ENCODE measurements around the gene RIPK1.

RIPK1 gene

DNA sequence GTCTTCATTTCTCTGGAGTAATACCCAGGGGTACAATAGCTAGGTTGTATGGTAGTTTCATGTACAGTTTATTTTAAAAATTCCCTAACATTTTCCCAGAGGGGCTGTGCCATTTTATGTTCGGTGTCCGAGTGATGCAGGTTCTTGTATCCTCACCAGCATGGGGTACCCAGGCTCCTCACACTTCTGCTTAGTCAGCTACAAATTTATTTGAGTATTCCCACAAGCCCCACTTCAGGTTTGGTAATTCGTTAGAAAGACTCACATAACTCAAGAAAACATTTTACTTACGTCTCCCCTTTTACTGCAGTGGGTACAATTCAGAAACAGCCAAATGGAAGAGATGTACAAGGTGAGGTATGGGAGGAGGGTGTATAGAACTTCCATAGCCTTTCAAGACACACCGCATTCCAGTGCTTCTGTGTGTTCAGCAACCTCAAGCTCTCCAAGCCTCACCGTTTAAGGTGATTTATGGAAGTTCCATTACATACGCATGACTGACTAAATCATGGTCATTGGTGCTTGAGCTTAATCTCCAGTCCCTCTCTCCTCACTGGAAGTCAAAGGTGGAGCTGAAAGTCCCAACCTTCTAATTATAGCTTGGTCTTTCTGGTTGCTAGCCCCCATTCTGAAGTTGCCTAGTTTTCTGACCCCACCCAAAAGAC lies 18.1 kb downstream of the RIPK1 start:
- no peak for DNase-seq

DNA sequence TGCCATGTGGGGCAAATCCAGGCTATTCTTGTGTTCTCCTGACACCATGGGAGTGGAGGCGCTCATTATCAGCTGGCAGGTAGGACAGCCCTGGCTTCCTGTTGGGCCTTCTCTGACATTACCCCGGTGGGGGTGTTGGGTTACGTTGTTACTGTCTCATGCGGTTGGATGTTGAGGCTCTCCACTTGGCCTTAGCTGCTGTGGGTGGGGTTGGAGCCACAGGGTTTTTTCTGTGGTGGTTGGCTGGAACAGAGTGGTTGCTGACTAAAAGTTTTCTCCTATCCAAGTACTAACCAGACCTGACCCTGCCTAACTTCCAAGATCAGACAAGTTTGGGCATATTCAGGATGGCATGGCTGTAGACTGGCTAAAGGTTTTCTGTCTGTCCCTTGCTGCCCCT lies 20.2 kb downstream of the RIPK1 start:
- DNase-seq = no peak

DNA sequence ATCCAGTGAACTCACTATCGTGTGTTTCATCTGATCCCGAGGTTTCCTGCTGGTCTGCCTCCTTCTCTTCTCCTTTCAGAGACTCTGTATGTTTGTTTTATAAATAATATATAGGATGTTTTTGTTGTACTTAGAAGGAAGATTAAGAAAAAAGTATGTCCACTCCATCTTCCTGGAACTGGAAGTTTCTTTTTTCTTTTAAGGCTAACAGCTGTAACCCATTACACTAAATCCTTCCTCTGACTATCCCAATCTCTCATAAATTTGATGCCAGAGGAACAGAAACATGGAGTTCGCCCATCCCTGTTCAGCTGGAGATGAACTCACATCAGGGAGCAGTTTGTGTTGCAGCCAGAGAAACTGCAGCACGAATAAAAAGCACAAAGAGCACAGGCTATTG lies 20.7 kb downstream of the RIPK1 start:
- no peak for DNase-seq

DNA sequence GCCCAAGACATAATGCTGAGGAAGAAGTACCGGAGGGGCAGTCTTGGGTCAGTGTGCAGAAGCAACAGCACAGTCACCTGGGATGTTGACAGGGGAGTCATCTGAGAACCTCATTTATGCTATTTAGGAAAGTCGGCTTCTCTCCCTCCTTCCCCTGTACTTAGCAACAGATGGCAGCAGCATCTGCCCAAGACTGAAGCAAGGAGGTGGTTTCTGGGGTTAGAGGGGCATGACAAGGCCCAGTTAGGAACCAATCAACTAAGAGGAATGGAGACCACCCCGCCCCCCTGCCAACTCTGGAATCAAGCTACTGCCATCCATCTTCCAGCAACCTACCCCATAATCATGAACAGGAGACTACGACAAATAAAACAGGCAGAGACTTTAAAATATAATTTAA lies 21.7 kb downstream of the RIPK1 start:
- no peak for DNase-seq

DNA sequence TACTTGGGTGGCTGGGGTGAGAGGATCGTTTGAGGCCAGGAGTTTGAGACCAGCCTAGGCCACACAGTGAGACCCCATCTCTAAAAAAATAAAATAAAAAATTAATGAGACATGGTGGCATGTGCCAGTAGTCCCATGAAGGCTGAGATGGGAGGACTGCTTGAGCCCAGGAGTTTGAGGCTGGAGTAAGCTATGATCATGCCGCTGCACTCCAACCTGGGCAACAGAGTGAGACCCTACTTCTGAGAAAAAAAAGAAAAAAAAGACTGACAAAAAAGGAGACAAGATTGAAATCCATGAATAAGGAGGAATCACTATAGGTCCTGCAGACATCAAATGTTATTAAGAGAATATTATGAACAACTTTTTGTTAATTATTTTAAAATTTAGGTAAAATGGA lies 26.5 kb downstream of the RIPK1 start:
- DNase-seq = no peak

DNA sequence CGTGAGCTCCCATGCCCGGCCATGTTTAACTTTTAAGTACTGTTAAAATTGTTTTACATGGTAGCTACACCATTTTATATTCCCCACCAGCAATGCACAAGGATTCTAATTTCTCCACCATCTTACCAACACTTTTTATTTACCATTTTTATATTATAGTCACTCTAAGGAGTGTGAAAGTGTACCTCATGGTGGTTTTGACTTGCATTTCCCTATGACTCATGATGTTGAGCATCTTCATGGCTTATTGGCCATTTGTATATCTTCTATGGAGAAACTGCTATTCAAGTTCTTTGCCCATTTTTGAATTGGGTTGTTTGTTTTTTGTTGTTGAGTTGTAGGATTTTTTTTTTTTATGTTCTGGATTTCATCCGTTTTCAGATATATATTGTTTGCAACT lies 34.6 kb downstream of the RIPK1 start:
- DNase-seq = no peak

DNA sequence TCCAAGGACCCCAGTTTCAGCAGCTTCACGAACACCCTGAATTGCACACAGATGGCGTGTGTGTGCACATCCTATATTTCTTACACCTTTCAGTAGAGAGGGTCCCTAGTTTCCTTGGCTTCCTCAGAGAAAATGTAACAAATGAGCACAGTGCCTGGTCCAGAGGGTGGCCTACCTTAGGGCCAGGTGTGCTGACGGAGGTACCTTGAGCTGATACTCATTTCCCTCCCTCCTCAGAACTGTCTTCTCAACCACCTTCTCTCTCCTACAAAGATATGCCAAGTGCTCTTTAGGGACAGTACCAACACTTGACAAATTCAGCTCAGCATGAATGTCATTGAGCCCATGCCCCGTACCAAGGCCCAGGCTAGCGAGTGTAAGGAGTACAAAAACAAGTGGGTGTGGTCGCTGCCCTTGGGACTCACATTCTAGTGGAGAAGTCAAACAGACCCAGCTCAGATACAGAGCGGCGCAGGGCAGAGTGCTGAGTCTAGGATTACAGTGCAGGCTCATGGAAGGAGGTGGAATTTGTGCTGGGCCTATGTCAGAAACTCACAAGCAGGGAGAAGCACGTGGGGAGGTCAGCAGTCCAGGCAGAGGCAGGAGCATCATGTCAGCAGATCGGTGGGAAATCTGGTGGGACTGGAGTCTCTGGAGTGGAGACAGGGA lies 40.6 kb downstream of the RIPK1 start:
- DNase-seq = no peak

DNA sequence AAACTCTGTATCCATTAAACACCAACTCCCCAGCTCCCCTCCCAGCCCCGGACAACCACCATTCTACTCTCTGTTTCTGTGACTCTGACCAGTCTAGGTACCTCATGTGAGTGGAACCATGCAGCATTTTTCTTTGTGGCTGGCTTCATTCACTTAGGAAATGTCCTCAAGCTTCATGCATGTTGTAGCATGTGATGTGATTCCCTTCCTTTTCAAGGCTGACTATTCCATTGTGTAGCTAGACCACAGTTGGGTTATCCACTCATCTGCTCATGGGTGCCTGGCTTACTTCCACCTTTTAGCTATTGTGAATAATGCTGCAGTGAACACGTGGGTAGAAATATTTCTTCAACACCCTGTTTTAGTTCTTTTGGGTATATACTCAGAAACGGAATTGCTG lies 41.5 kb downstream of the RIPK1 start:
- DNase-seq = no peak

DNA sequence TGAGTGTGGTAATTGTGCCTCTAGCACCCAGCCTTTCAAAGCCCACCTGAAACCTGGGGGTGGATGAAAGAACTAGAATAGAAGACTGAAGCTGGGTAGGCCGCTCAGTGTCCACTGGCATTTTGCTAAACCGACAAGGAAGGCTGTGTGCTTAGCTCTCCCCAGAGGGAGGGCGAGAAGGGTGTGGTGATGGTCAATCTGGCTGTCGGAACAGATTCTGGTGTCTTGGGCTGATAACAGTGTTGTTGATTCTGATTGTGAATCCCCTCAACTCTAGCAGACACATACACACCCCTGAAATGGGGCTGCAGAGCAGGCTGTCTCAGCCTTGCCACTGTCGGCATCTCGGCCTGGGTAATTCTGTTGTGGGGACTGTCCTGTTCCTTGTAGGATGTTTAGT lies 46.1 kb downstream of the RIPK1 start:
- no peak for DNase-seq

DNA sequence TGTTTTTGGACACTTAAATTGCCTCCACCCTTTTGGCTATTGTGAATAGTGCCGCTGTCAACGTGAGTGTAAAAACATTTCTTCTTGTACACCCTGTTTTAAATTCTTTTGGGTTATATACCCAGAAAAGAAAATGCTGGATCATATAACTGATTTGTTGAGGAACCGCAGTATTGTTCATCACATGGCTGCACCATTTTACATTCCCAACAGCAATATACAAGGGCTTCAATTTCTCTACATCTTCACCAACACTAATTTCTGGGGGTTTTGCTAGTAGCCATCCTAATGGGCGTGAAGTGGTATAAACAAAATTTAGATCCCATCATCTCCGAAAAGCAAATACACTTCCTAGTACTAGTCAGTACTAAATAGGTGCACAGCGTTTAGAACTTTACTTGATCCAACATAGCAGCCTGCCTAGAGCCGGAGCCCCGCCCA lies 49.6 kb downstream of the RIPK1 start:
- no peak for DNase-seq

DNA sequence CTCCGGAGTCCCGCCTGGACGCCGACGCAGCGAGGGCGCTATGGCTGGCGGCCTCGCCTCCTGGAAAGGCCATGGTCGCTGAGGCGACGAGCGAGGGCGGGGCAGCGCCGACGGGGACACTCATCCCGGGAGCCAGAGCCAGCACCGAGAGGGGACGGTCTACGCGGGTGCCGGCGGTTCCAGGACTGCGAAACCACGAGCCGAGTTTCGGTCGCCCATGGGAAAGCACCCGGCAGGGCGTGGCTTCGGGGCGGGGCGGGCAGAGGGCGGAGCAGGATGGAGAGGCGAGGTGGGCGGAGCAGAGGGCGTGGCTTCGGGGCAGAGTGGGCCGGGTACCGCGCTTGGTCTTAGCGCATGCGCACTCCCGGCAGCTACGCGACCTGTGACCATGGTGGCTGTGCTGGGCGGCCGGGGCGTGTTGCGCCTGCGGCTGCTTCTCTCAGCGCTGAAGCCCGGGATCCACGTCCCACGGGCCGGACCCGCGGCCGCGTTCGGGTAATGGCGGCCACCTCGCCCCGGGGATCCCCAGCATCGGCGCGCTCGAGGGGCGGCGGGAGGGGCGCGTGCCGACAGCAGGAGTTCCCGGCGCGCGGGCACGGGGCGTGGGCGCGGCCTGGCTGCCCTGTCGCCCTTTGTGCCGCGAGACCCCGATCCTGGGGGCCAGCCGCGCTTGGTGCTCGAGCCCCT lies 50.2 kb downstream of the RIPK1 start, which contains the start of gene BPHL:
TSS of gene BPHL (plus strand) at position 359 of the 687 bp plus-strand sequence. CDS start at position 389, 30 bp downstream.
- DNase-seq = peak; percentile 100

DNA sequence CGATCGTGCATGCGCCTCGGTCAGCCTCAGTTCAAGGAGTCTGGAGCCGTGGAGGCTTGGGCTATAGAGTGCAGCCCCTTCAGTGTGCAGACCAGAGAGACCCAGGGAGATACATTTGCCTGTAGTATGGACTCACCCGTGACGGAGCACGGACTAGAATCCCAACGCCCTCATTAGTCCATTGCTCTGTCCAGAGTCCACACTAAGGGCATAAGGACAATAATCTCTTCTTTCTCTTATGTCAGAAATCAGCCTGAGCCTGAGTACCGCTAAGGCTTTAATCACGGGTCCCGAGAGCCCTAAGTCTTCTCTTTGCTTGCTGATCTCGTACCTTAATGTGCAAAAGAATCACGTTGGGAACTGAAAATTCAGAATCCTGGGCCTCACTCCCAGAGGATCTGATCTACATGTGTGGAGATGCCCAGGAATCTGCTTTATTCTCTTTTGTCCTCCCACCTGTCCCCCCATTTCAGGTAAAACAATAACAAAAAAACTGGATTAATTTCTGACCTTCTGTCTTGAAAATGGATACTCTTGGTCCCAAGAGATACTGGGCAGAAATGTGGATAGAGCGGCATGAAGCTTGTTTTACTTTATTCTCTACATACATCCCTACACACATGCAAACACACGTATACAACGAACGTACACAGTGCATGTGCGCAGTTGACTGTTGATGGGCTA lies 50.9 kb downstream of the RIPK1 start:
- DNase-seq = no peak

DNA sequence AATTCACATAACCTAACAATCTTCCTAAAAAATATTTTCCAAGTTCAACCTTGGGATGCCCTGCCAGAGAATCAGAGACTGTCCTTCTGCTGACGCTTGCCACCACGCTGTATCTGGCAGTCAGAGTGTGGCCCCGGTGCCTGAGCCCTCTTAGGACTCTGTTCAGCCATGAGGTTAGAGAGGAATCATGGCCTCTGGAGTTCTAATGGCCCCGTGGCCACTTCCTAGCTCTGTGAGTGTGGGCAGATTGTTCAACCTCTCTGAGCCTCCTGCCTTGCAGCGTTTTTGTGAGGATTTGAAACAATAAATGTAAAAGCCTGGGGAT lies 52.4 kb downstream of the RIPK1 start:
- no peak for DNase-seq

DNA sequence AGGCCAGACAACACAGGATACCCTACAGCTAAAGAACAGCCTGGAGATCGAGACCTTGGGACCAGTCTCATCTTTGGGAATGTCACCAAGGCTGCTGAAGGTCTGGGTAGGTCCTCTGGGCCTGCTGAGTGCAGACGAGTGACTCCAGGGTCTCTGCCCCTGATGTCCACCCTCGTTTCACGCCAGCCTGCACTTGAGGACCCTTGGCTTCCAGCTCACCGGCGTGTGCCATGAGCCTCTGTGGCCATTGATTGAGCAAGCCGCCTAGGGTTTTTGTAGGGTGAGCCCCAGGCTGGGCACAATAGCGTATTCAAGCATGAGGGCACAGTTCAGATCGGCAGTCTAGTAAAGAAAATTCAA lies 54.5 kb downstream of the RIPK1 start:
- DNase-seq = no peak

DNA sequence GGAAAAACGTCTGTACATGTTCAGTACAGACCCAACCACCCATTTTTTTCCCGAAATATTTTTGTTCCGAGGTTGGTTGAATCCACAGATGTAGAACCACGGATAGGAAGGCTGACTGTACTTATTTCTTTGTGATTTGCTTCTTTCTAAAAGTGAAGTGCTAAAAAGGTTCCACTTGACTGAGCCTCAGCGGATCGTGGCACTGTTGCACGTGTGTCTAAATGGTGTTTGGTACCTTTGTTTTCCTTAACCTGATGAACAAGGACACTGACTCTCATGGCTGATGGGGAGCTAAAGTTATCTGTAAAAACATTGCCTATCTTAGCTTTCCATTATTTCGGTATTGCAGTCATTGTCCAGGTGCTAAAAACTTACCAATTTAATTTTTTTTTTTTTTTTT lies 56.4 kb downstream of the RIPK1 start:
- no peak for DNase-seq

DNA sequence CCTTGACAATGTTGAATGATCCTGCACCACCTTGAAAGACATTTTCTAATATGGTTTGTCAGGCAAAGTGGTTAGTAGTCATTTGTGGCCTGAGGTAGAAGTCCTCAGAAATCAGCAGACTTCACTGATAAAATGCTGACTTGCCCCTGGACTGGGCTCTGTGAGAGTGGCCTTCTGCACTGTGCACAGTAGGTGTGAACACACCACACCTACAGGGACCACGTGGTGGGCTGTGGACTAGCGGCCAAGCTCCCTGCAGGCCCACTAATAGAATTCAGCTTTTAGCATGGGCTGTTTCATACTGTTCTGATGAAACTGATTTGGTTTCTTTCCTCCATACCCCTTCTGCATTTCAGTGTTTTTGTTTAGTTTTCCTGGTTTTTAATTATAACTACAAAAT lies 57.5 kb downstream of the RIPK1 start:
- DNase-seq = no peak

DNA sequence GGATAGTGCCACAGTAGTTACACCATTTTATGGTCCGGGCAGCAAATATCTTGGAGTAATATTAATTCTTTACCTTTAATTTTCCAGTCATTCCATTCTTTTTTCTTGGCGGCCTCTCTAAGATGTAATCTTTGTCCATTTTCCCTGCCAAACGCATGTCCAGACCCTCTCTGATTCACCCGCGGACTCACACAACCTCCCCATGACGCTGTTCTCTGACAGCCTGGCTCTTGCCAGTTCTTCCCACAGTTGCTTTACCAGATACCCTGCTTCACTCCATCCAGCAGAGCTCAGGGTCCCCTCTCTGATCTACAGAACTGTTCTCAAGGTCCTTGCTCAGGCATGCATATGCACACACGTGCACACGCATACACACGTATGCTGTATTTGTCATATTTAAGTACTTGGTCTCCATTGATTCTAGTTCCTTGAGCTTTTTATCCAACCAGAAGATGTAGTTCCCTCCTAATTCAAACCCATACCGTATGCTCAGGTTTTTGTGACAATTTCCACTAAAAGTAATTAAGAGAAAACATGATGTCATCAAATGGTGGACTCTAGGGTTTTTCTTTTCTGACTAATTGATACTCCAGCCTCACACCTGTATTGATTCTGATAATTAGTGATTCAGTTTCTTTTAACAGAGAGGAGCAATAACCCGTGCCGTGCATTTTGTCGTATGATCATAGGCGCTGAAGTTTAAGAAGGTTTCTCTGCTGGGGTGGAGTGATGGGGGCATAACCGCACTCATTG lies 60.2 kb downstream of the RIPK1 start:
- DNase-seq = no peak

DNA sequence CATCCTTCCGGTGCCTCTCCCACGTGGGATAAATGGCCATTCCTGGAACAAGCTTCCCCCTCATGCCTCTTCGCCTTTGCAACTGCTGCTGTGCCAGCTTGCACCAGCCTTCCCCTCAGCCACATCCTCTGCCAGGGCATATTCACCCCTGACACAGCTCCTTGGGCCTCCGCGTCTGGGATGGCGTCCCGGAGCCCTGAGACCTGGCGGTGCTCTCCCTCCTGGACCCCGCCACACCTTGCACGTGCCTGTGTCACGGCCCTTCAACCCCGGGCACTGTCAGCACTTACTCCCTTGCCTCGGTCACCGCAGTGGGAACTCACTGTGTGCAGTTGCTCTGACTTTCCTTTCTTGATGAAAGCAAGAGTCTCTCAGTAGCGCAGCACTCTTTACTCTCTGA lies 63.4 kb downstream of the RIPK1 start:
- no peak for DNase-seq

DNA sequence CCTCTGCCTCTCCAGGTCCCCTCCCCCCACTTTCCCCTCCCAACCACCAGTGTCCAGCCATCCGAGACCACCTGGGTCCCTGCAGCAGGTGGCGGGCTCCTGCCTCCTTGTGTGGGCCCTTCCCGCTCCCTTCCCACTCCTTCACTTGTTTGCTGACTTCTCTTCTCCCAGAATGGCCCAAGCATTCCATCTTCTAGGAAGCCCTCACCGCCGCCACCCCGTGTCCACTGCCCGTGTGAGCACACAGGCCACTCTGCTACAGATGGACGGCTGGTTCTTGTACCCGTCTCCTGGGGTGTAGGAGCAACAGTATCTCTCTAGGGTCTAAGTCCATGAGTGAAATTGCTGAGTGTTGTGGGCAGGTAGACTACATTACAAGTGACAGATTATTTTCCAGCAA lies 65.2 kb downstream of the RIPK1 start:
- DNase-seq = no peak

DNA sequence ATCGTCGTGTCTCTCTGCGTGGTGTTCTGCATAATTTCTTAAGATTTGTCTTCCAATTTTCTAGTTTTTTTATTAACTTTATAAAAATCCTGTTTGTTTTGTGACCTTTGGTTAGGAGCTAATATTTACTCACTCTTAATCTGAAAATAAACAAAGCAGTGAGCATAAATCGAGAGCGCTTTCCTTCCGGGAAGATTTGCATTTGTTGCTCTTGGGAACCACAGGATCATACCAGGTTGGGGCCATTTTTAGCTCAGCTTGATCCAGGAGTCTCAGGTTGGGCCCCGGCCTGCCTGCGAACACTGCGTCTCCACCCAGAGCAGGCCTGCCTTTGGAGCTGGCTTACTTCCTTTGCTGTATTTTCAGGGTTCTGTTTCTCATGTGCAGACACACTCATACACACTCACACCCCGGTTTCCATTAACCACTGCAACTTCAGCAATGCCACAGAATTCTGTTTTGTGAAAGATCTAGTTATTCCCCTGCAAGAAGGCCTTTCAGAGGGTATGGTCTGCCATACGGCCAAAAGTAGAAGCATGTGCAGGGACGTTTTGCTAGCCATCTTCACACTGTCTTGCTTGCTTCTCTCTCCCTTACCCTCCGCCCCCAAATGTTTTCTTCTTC lies 67.5 kb downstream of the RIPK1 start:
- no peak for DNase-seq

DNA sequence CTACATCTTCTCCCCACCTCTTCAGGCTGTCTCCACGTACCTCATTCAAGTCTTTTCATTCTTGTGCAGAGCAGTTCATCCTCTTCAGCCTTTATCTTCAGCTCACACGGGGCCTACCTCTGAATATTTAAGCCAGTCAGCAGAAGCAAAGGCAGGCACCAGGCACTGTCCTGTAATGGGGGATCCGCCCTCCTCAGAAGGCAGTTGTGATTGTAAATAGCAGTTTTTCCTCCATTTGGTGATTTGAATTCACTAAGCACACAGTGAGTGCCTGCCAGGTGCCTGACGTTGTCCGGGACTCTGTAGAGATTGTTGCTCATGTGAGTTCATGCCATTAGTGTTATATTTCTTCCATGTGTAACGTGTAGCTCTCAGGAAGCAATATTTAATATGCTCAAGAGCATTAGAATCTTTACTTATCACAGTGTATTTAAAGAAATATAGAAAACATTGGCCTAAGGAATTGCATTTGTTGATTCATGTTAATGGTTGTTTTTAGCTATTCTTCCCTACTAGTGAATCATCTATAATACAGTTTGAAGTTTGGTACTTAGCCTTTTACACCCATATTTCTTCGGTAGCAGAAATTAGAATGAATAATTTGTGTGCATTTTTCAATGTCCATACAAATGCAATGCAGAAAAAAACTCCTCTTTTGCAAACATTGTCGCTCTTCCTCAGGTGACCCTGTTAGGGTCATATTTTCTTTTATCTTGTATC lies 68.2 kb downstream of the RIPK1 start:
- no peak for DNase-seq
